SK-N-MC (cell line): Measurements from ENCODE around the gene TDRD12.
"Not testable (repeated sequence)": the region's sequence is repeated elsewhere in the genome, so short reads cannot be mapped to it uniquely, and the experiment has no call there.

ENCODE experiments used
- EZH2 ChIP-seq: fragments of 200-600 bp; sonication (generic); IDR thresholded peaks from one replicate; pipeline ENCODE4 v1.6.1; 2017; ENCODE audit warnings: antibody characterized with exemption
- FOXP2 ChIP-seq: optimal IDR thresholded peaks from 2 replicates; pipeline ENCODE3; 2011; ENCODE audit warnings: mild to moderate bottlenecking, moderate library complexity; ENCODE audit not compliant: insufficient read depth; ENCODE audit errors: extremely low read length, control extremely low read depth
- POLR2AphosphoS5 ChIP-seq: IDR thresholded peaks from 2 replicates; pipeline ENCODE4 v1.6.1; 2012; ENCODE audit warnings: mild to moderate bottlenecking, low read depth, low read length, borderline replicate concordance

GRCh38 chr19:32695506-32695905 is 24.1 kb upstream of the TDRD12 start:
- not testable (repeated sequence) for TF ChIP-seq EZH2, POLR2AphosphoS5, FOXP2
